Progenitor cell of endocrine pancreas (in vitro differentiated cells): Measurements from ENCODE around the gene SPON1. TPM values are rescaled to one million over a fixed set of nuclear protein-coding genes. Genes with fewer than 3 reads are reported as not detected.
"Not testable (repeated sequence)": the region's sequence is repeated elsewhere in the genome, so short reads cannot be mapped to it uniquely, and the experiment has no call there.

Experiments used
- DNase-seq: peaks from one replicate; pipeline ENCODE4 v3.0.0; 2021; ENCODE audit warnings: low spot score; ENCODE audit not compliant: unreplicated experiment
- H3K27ac Mint-ChIP-seq: 2 replicates; pipeline ENCODE4 v1.8.0; 2021; ENCODE audit warnings: mild to moderate bottlenecking, moderate library complexity, mixed read lengths
- H3K27me3 Mint-ChIP-seq: 2 replicates; pipeline ENCODE4 v1.8.0; 2021; ENCODE audit warnings: mixed read lengths
- H3K36me3 Mint-ChIP-seq: 2 replicates; pipeline ENCODE4 v1.8.0; 2022; ENCODE audit warnings: mixed read lengths; ENCODE audit not compliant: insufficient read depth
- H3K4me1 Mint-ChIP-seq: 2 replicates; pipeline ENCODE4 v1.8.0; 2021; ENCODE audit warnings: low read depth, mixed read lengths
- H3K4me3 Mint-ChIP-seq: 2 replicates; pipeline ENCODE4 v1.8.0; 2021; ENCODE audit warnings: low read depth, mild to moderate bottlenecking, moderate library complexity, mixed read lengths
- H3K9me3 Mint-ChIP-seq: 2 replicates; pipeline ENCODE4 v1.8.0; 2021; ENCODE audit warnings: low read depth, mixed read lengths
- total RNA-seq: library from RNA; stranded (reverse); gene quantifications from 2 replicates; pipeline ENCODE4 v1.2.1, GENCODE V29; 2021
- TF ChIP-seq, protein P1 (sequence below): fragments of 200-600 bp; sonication (generic); IDR thresholded peaks from one replicate; pipeline ENCODE4 v1.5.0; 2021; ENCODE audit warnings: antibody characterized with exemption, mild to moderate bottlenecking; ENCODE audit not compliant: unreplicated experiment

Gene SPON1
- total RNA-seq, 1 donor from 2014 or later: 13.7 TPM

DNA sequence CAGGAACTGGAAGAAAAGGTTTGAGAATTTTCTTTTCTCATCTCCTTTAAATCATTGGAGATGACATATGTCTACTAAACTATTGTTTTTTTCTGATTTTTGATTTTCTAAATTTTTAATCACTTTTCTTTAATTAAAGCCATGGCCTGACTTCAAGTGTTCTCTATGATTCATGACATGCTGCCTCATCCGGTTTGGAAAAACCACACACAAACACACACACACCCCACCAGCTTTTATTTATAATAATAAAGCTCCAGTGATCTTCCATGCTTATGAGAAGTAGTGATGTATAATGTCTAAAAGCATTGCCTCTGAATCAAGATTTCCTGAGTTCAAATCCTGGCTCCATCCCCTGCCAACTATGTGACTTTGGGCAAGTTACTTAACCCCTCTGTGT is 179.2 kb downstream of the SPON1 start:
- Mint-ChIP-seq H3K27ac (no peak overlapping the region), H3K4me3 (no peak overlapping the region), H3K27me3 (no peaks in the 10 kb centered on the region), H3K36me3 (no peaks in the 10 kb centered on the region), H3K4me1 (no peaks in the 10 kb centered on the region), H3K9me3 (no peaks in the 10 kb centered on the region)
- TF ChIP-seq, protein P1, sequence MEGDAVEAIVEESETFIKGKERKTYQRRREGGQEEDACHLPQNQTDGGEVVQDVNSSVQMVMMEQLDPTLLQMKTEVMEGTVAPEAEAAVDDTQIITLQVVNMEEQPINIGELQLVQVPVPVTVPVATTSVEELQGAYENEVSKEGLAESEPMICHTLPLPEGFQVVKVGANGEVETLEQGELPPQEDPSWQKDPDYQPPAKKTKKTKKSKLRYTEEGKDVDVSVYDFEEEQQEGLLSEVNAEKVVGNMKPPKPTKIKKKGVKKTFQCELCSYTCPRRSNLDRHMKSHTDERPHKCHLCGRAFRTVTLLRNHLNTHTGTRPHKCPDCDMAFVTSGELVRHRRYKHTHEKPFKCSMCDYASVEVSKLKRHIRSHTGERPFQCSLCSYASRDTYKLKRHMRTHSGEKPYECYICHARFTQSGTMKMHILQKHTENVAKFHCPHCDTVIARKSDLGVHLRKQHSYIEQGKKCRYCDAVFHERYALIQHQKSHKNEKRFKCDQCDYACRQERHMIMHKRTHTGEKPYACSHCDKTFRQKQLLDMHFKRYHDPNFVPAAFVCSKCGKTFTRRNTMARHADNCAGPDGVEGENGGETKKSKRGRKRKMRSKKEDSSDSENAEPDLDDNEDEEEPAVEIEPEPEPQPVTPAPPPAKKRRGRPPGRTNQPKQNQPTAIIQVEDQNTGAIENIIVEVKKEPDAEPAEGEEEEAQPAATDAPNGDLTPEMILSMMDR: no peak
- DNase-seq: no peak

DNA sequence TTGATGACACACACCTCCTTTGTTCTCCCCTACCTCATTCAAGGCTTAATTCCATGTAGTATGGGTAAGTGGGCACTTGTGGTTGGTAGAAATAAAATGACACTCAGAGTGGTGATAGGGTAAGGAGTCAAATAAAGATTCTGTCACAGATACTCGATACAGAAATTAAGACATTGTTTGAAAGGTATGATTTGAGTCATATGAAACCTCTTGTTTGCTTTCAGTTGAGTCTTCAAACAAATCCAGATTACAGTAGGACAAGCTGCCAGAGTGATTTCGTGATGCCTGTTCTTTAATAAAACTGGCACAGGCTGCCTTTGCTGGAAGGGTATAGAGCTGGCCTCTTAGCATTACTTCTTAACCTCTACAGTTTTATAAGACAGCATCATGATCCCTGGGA is 182.4 kb downstream of the SPON1 start:
- Mint-ChIP-seq H3K27me3 (no peaks in the 10 kb centered on the region), H3K4me1 (no peaks in the 10 kb centered on the region), H3K27ac (no peak overlapping the region), H3K9me3 (no peaks in the 10 kb centered on the region), H3K4me3 (no peak overlapping the region), H3K36me3 (no peaks in the 10 kb centered on the region)
- TF ChIP-seq, protein P1: no peak
- no peak for DNase-seq

DNA sequence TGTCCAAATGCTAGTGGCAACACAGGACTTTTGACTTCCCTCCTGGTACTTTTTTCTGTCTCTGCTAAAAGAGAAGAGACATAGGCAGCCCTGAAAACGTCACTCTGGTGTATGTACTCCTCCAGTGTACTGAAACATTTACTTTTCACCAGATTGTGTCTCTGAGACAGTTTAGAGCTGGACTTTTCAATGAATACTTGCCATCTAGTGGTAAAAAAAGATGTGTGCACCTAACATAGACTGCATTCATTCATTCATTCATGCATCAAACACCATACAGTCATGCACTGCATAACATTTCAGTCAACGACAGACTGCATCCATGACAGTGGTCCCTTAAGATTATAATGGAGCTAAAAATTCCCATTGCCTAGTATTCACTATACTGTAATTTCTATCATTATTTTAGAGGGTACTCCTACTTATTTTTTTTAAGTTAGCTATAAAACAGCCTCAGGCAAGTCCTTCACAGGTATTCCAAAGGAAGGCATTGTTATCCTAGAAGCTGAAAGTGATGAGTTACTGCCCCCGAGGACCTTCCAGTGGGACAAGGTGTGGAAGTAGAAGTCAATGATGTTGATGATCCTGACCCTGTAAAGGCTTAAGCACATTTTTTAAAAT is 186.2 kb downstream of the SPON1 start:
- no peak overlapping the region for H3K4me3 Mint-ChIP-seq
- peaks cover 7% of the 10 kb centered on the region for H3K9me3 Mint-ChIP-seq
- no peak for DNase-seq
- H3K27me3 Mint-ChIP-seq: peaks cover 5% of the 10 kb centered on the region
- TF ChIP-seq, protein P1: peak; percentile 71
- H3K36me3 Mint-ChIP-seq: no peaks in the 10 kb centered on the region
- no peaks in the 10 kb centered on the region for H3K4me1 Mint-ChIP-seq
- no peak overlapping the region for H3K27ac Mint-ChIP-seq

DNA sequence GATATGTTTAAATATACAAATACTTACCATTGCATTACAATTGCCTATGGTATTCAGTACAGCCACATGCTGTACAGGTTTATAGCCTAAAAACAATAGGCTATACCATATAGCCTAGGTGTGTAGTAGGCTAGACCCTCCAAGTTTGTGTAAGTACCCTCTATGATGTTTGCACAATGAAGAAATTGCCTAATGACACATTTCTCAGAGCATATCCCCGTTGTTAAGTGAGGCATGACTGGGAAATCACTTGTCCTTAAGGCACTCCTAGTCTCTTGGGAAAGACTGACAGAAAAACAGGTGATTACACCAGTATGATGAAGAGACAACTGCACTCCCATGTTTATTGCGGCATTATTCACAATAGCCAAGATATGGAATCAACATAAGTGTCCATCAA is 187.2 kb downstream of the SPON1 start:
- Mint-ChIP-seq H3K27me3 (peaks cover 5% of the 10 kb centered on the region), H3K27ac (no peak overlapping the region), H3K4me3 (no peak overlapping the region), H3K4me1 (no peaks in the 10 kb centered on the region), H3K36me3 (no peaks in the 10 kb centered on the region), H3K9me3 (peaks cover 9% of the 10 kb centered on the region)
- DNase-seq: no peak
- TF ChIP-seq, protein P1: no peak

DNA sequence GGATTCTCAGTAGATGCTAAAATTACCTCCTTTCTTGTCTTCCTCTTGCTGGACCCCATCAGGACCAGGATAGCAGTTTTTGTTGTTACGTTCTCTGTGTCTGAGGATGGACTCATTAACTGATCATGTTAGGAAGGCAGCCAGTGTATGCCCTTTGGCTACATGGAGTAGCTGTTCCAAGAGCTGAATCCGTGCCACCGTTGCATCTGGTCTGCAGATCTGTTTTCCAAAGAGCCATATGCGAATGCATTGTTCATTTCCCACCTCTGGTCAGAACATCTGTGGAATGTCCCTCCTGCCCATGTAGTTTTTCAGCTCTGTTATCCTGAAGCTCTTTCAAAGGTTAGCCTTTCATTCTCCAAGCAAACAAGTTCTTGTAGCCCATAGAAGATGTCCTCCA is 188.4 kb downstream of the SPON1 start:
- TF ChIP-seq, protein P1: no peak
- Mint-ChIP-seq H3K4me3 (no peak overlapping the region), H3K4me1 (no peaks in the 10 kb centered on the region), H3K27ac (no peak overlapping the region), H3K27me3 (peaks cover 5% of the 10 kb centered on the region), H3K9me3 (peaks cover 14% of the 10 kb centered on the region), H3K36me3 (peaks cover 4% of the 10 kb centered on the region)
- no peak for DNase-seq

DNA sequence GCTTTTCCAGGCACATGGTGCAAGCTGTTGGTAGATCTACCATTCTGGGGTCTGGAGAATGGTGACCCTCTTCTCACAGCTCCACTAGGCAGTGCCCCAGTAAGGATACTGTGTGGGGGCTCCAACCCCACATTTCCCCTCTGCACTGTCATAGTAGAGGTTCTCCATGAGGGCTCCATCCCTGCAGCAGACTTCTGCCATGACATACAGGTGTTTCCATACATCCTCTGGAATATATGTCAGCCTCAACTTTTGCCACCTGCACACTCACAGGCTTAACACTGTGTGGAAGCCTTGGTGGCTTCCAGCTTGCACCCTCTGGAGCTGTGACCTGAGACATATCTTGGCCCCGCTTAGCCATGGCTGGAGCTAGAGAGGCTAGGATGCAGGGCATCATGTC is 191.6 kb downstream of the SPON1 start:
- not testable (repeated sequence) for H3K36me3 Mint-ChIP-seq, H3K27me3 Mint-ChIP-seq, H3K27ac Mint-ChIP-seq, DNase-seq, H3K4me1 Mint-ChIP-seq, H3K4me3 Mint-ChIP-seq
- H3K9me3 Mint-ChIP-seq: peaks cover 24% of the 10 kb centered on the region
